ENCODE data around the gene ISX. TPM values are rescaled to one million over a fixed set of nuclear protein-coding genes. Genes with fewer than 3 reads are reported as not detected.

Gene ISX
- total and polyA plus RNA-seq, 10 of the 15 experiments (the other 5 are each of a cell fraction or from before 2014, with no cell fraction given): 0.05 to 0.66 (median 0.25) TPM

DNA sequence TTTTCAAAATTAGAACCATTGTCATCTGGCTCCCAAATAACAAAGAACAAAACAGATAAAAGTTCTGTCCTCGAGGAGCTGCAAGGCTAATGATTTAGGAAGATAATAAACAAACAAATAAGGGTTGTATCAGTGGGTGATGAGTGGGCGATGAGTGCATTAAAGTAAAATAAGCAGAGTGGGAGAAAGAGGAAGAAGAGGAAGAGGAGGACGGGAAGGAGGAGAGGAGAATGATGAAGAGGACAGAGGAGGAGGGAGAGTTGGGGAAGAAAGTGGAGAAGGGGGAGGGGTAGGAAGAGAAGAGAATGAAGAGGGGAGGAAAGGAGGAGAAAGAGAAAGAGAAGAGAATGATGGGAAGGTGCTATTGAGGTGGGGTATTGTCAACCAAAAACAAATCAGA lies 33.4 kb upstream of the ISX start (continued):
- TF ChIP-seq SMAD1 (IDR thresholded peaks at IDR 0.05; ENCODE audit: low read depth, partially characterized antibody) (no peak), SPI1 (IDR thresholded peaks at IDR 0.05; ENCODE audit: borderline replicate concordance, insufficient read depth, low read depth, low read length) (no peak), SP1 (IDR thresholded peaks at IDR 0.05; ENCODE audit: low read depth, low read length) (no peak), NFYB (IDR thresholded peaks at IDR 0.05; ENCODE audit: insufficient read depth, low read depth, low read length) (no peak)

GRCh38 chr22:35033635-35034296 lies 32.2 kb upstream of the ISX start:
- ATAC-seq: no peak
- CTCF ChIA-PET: interaction anchor here (0.7 to 2.1 kb wide), 3 partner anchors 10 to 117 kb away, joined by 3 to 9 read pairs (median 4); no protein-coding TSS in a partner anchor

More at GRCh38 chr22:35033635-35034296, 32.2 kb upstream of the ISX start:
- Histone ChIP-seq H3K4me3 (no peak overlapping the region), H3K36me3 (ENCODE audit: control insufficient read depth in 2 of 2, insufficient read depth in 2 of 2, low read length in 1 of 2) (no peaks in the 10 kb centered on the region), H3K9me3 (replicated peaks; ENCODE audit: control insufficient read depth, insufficient read depth, low read length) (no peaks in the 10 kb centered on the region; the same call in 2 of the 3 replicates), H3K9ac (ENCODE audit: control insufficient read depth, insufficient read depth, low read length) (no peak overlapping the region), H3K27ac (ENCODE audit: control insufficient read depth, insufficient read depth) (no peak overlapping the region), H3K79me2 (ENCODE audit: control insufficient read depth, insufficient read depth, low read length) (no peaks in the 10 kb centered on the region), H3K27me3 (replicated peaks in 1 of 2; ENCODE audit: control insufficient read depth in 2 of 2, insufficient read depth in 2 of 2, low read length in 1 of 2) (no peaks in the 10 kb centered on the region), H3K4me1 (ENCODE audit: control insufficient read depth, insufficient read depth, low read length) (no peaks in the 10 kb centered on the region; the same call in 1 of the 2 replicates), H2AFZ (ENCODE audit: control insufficient read depth, low read depth, low read length) (no peak overlapping the region), H4K20me1 (ENCODE audit: control insufficient read depth, insufficient read depth) (no peaks in the 10 kb centered on the region), H3K4me2 (ENCODE audit: control insufficient read depth, insufficient read depth) (no peak overlapping the region)
- FAIRE-seq: no peak
- in situ Hi-C loops (cut with MboI): no loop called here
- WGBS (ENCODE audit: insufficient coverage, insufficient replicate concordance, low lambda C conversion rate, missing lambda C conversion rate): 36% methylated on average over 6 of the region's 6 CpGs
- no peak for DNase-seq (ENCODE audit: low read depth, low spot score)
- intact Hi-C loops (cut with micrococcal nuclease; ENCODE audit: unreplicated experiment): no loop called here
- SMC1A ChIA-PET (ENCODE audit: uncharacterized antibody, unreplicated experiment): interaction anchor here (0.9 kb wide), 1 partner anchor 116 kb away, joined by 4 read pairs; no protein-coding TSS in a partner anchor
- no TSS peak for BruUV-seq (replicated peaks)
- RAD21 ChIA-PET (ENCODE audit: unreplicated experiment): interaction anchor here (1.4 kb wide), 1 partner anchor 117 kb away, joined by 3 read pairs; no protein-coding TSS in a partner anchor
- POLR2A ChIA-PET: no interaction called here
- TF ChIP-seq HDAC6 (IDR thresholded peaks at IDR 0.05; ENCODE audit: unreplicated experiment) (no peak), REST (IDR thresholded peaks at IDR 0.05; ENCODE audit: low read depth, low read length) (no peak), RUNX3 (IDR thresholded peaks at IDR 0.05; ENCODE audit: low read length) (no peak), SP1 (IDR thresholded peaks at IDR 0.05; ENCODE audit: low read depth, low read length) (no peak), SMC3 (IDR thresholded peaks at IDR 0.05; ENCODE audit: borderline replicate concordance, low read length) (no peak), EZH2 (IDR thresholded peaks at IDR 0.05; ENCODE audit: borderline replicate concordance, control insufficient read depth, low read depth, low read length) (no peak), ZNF217 (IDR thresholded peaks at IDR 0.05) (no peak)

Data from GM12878 (cell line).